WERI-Rb-1 (cell line): ENCODE data around the gene YAF2.

ENCODE experiments used
- DNase-seq: peaks from one replicate; pipeline ENCODE4 v3.0.0-alpha.2; 2020
- H3K27ac ChIP-seq: fragments of 250-450 bp; sonication (Bioruptor Pico); 2 replicates; pipeline ENCODE4 v1.5.1; 2020; ENCODE audit warnings: mild to moderate bottlenecking, moderate library complexity
- H3K27me3 ChIP-seq: fragments of 250-450 bp; sonication (Bioruptor Pico); 2 replicates; pipeline ENCODE4 v1.5.1; 2021; ENCODE audit warnings: mild to moderate bottlenecking, low read depth, moderate library complexity; ENCODE audit not compliant: insufficient read depth, severe bottlenecking
- H3K36me3 ChIP-seq: fragments of 250-450 bp; sonication (Bioruptor Pico); 2 replicates; pipeline ENCODE4 v1.5.1; 2020; ENCODE audit warnings: mild to moderate bottlenecking, moderate library complexity
- H3K4me3 ChIP-seq: 2 replicates; pipeline ENCODE4 v1.5.1; 2011; ENCODE audit warnings: low read depth, mild to moderate bottlenecking, control low read depth, low read length
- H3K9me3 ChIP-seq: fragments of 250-450 bp; sonication (Bioruptor Pico); 2 replicates; pipeline ENCODE4 v1.5.1; 2021; ENCODE audit warnings: mild to moderate bottlenecking, moderate library complexity; ENCODE audit not compliant: severe bottlenecking
- TF ChIP-seq, protein P1 (sequence below): IDR thresholded peaks from 2 replicates; pipeline ENCODE4 v1.5.1; 2011; ENCODE audit warnings: low read depth, mild to moderate bottlenecking, control low read depth, inconsistent platforms, low read length

Gene YAF2

DNA sequence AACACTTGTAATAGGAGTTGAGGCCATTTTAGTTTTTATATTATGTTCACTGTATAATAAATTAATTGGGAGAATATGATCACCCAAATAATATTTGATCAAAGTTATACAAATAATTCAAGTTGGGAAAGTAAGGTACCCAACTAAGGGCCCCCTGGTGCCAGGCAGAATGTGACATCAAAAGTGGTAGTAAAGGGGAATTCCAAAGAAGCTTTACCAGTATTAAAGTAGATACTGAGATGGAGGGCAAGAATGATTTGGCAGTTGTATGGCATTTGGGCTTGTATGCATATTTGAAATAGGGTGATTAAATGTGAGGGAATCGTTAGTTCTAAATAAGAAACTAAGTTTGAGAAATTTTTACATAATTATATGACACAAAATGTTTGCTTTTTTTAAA is 111.1 kb downstream of the YAF2 start:
- no peaks in the 10 kb centered on the region for H3K36me3 ChIP-seq
- H3K4me3 ChIP-seq: no peak overlapping the region
- TF ChIP-seq, protein P1, sequence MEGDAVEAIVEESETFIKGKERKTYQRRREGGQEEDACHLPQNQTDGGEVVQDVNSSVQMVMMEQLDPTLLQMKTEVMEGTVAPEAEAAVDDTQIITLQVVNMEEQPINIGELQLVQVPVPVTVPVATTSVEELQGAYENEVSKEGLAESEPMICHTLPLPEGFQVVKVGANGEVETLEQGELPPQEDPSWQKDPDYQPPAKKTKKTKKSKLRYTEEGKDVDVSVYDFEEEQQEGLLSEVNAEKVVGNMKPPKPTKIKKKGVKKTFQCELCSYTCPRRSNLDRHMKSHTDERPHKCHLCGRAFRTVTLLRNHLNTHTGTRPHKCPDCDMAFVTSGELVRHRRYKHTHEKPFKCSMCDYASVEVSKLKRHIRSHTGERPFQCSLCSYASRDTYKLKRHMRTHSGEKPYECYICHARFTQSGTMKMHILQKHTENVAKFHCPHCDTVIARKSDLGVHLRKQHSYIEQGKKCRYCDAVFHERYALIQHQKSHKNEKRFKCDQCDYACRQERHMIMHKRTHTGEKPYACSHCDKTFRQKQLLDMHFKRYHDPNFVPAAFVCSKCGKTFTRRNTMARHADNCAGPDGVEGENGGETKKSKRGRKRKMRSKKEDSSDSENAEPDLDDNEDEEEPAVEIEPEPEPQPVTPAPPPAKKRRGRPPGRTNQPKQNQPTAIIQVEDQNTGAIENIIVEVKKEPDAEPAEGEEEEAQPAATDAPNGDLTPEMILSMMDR: no peak
- H3K27ac ChIP-seq: no peak overlapping the region
- no peak for DNase-seq
- no peaks in the 10 kb centered on the region for H3K27me3 ChIP-seq
- H3K9me3 ChIP-seq: no peaks in the 10 kb centered on the region

DNA sequence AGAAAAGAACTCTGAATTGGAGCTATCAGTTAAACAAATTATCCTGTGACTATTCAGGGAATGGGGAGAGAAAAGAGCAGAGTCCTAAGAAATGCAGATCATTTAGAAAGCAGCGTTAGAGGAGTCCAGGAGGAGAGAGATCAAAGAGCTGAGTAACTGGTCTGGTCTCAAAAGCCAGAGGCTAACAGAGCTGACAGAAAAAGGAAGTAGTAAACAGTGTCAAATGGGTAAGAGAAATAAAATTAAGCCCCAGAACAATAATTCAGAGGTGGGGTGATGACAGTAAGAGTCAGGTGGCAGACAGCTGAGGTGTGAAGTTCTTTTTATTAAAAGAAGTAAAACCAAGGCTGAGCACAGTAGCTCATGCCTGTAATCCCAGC is 112.7 kb downstream of the YAF2 start:
- TF ChIP-seq, protein P1: no peak
- no peak for DNase-seq
- no peaks in the 10 kb centered on the region for H3K36me3 ChIP-seq
- H3K4me3 ChIP-seq: no peak overlapping the region
- H3K27ac ChIP-seq: peak overlapping the region; percentile 19; the same call in 1 of the 2 replicates
- H3K9me3 ChIP-seq: no peaks in the 10 kb centered on the region
- H3K27me3 ChIP-seq: no peaks in the 10 kb centered on the region

DNA sequence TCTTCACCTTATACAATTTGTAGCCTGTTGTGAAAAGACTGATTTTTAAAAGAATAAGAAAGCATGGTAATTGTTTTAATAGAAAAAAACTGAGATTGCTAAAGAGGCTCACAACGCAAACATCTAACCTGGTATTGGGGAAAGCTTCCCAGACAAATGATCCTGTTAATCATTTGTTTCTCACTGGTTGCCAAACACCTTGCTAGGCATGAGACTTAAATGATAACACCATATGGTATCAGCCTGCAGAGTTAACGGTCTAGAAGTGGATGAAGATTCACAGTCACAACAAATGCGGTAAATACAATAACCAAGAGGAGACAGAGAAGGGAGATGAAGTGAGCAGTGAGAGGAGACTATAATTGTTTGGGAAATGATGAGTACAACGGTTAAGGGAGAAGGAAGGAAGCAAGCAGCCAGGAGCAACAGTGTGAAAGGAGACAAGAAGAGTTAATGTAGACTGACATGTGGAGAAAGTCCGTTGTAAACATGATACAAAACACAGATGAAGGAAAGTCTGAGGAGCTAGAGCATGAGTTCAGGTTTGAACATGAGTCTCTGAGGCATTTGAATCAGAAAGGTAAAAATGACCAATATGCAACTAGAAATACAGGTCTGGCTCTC is 113.2 kb downstream of the YAF2 start:
- no peaks in the 10 kb centered on the region for H3K36me3 ChIP-seq
- H3K9me3 ChIP-seq: no peaks in the 10 kb centered on the region
- H3K27ac ChIP-seq: peak overlapping the region; percentile 19
- no peak for DNase-seq
- H3K27me3 ChIP-seq: no peaks in the 10 kb centered on the region
- TF ChIP-seq, protein P1: no peak
- H3K4me3 ChIP-seq: no peak overlapping the region

DNA sequence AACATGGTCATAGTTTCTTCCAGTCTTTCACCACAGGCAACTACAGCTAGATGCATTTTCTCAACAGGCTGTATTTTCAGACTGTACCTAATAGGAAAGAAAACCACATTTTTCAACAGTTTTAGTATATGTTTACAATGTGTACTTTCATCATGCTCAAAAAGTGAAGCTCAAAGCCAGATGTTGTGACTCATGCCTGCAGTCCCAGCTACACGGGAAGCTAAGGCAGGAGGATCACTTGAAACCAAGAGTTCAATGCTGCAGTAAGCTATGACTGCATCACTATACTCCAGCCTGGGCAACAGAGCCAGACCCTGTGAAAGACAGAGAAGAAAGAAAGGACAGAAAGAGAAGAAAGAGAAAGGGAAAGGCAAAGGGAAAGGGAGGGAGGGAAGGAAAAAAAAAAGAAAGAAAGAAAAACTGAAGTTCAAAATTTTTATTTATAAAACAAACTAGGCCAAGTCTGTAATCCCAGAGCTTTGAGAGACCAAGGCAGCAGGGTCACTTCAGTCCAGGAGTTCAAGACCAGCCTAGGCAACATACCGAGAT is 118.9 kb downstream of the YAF2 start:
- DNase-seq: no peak
- Histone ChIP-seq H3K27me3 (no peaks in the 10 kb centered on the region), H3K9me3 (no peaks in the 10 kb centered on the region), H3K36me3 (peaks cover 18% of the 10 kb centered on the region), H3K4me3 (no peak overlapping the region), H3K27ac (no peak overlapping the region)
- TF ChIP-seq, protein P1: no peak

DNA sequence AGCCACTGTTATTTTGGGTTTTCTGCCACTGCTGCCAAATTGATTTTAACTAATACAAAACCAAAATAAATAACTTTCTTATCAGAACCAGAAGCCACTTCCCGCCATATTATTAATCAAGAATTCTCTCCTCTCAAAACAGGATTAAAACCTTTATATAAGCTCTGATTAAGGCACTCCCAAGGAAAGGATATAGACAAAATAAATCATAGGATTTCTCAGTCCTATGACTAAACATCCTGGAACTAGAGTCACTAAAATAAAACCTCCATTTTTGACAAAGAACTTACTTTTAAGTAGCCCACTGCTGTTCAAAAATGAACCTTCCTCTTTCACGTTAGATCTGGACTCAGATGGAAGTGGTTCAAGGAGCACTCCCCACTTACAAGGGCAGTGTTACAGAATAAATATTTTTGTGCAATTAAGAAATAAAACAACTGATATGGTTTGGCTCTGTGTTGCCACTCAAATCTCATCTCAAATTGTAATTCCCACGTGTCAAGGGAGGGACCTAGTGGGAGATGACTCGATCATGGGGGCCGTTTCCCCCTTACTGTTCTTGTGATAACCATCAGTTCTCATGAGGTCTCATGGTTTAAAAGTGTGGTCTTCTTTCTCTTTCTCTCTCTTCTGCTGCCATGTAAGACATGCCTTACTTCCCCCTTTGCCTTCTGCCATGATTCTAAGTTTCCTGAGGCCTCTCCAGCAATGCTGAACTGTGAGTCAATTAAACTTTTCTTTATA is 119.7 kb downstream of the YAF2 start:
- Histone ChIP-seq H3K27me3 (no peaks in the 10 kb centered on the region), H3K36me3 (peaks cover 18% of the 10 kb centered on the region), H3K27ac (no peak overlapping the region), H3K4me3 (no peak overlapping the region), H3K9me3 (no peaks in the 10 kb centered on the region)
- no peak for DNase-seq
- TF ChIP-seq, protein P1: no peak
